GM12892 (cell line): ENCODE measurements around the gene MYNN.

ENCODE experiments used
- POLR2A ChIP-seq: IDR thresholded peaks from 2 replicates; pipeline ENCODE4 v1.6.1; 2011; ENCODE audit warnings: low read depth, low read length, control low read depth
- POLR2AphosphoS5 ChIP-seq: IDR thresholded peaks from 2 replicates; pipeline ENCODE4 v1.6.1; 2011; ENCODE audit warnings: low read depth, low read length, control low read depth
- TAF1 ChIP-seq: IDR thresholded peaks from 2 replicates; pipeline ENCODE4 v1.6.1; 2011; ENCODE audit warnings: low read depth, mild to moderate bottlenecking, control low read depth, low read length, borderline replicate concordance

DNA sequence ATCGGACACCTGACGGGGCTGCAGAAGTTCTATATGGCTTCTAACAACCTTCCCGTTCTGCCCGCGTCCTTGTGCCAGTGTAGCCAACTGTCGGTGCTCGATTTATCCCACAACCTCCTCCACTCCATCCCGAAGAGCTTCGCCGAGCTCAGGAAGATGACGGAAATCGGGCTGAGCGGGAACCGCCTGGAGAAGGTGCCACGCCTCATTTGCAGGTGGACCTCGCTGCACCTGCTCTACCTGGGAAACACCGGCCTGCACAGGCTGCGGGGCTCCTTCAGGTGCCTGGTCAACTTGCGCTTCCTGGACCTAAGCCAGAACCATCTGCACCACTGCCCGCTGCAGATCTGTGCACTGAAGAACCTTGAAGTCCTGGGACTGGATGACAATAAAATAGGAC lies 49.3 kb downstream of the MYNN start:
- TF ChIP-seq POLR2AphosphoS5 (no peak), POLR2A (no peak), TAF1 (no peak)
